Measurements from ENCODE around the gene PDK3.

DNA sequence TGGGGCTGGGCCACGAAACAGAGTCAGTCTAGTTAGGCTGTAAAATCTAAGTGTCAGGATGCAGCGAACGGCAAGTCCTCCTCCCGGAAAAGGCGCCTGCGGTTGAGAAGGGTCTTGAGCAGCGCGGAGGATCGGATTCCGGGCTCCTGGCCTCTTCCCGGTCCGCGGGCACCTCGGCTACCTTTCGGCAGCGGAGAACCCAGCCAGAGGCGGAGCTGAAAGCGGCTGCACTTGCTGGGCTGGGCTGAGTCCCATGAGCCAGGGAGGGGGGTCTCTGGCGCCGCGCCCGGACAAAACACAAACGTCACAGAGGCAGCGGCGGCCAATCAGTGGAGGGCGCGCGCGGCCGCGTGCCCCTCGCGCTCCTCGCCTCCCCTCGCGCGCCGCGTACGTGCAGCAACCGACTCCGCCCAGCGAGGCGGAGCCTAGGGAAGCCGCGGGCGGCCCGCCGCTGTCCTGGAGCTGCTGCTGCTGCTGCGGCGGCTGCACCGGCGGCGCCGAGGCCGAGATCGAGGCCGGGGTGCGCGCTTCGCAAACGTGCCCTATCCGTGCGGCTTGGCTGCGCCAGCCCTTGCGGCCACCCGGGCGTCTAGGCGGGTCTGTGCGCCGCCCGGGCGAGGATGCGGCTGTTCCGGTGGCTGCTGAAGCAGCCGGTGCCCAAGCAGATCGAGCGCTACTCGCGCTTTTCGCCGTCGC, at the start of gene PDK3:
- peak; percentile 67 for TF ChIP-seq POLR2AphosphoS5 (IDR thresholded peaks at IDR 0.05)
- TF ChIP-seq, protein P1, sequence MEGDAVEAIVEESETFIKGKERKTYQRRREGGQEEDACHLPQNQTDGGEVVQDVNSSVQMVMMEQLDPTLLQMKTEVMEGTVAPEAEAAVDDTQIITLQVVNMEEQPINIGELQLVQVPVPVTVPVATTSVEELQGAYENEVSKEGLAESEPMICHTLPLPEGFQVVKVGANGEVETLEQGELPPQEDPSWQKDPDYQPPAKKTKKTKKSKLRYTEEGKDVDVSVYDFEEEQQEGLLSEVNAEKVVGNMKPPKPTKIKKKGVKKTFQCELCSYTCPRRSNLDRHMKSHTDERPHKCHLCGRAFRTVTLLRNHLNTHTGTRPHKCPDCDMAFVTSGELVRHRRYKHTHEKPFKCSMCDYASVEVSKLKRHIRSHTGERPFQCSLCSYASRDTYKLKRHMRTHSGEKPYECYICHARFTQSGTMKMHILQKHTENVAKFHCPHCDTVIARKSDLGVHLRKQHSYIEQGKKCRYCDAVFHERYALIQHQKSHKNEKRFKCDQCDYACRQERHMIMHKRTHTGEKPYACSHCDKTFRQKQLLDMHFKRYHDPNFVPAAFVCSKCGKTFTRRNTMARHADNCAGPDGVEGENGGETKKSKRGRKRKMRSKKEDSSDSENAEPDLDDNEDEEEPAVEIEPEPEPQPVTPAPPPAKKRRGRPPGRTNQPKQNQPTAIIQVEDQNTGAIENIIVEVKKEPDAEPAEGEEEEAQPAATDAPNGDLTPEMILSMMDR (IDR thresholded peaks at IDR 0.05; ENCODE audit: poor library complexity, severe bottlenecking) = no peak
- TF ChIP-seq TAF1 (IDR thresholded peaks at IDR 0.05; ENCODE audit: low read depth) = no peak
- no peak for TF ChIP-seq EZH2 (IDR thresholded peaks at IDR 0.05; ENCODE audit: borderline replicate concordance, insufficient read depth, low read length, poor library complexity, severe bottlenecking)
- peak; percentile 36 for TF ChIP-seq SMC3 (conservative IDR thresholded peaks at IDR 0.05; ENCODE audit: poor library complexity)
